HG02943 (cell line): Measurements from ENCODE around the gene MYF5.

Experiments used
- ATAC-seq: cut with Tn5 transposase; IDR thresholded peaks from one replicate; pipeline ENCODE4 v1.9.1; 2021; ENCODE audit warnings: mild to moderate bottlenecking, low read depth, moderate library complexity; ENCODE audit not compliant: unreplicated experiment

The MYF5 gene

GRCh38 chr12:80707126-80707829 lies 9.4 kb upstream of the MYF5 start, which contains the start of gene MYF6:
TSS of gene MYF6 (plus strand) at chr12:80707634. CDS start at chr12:80707720, 86 bp downstream.
- ATAC-seq: no peak

- no peak for ATAC-seq
These were observed 8.9 kb upstream of the MYF5 start for GRCh38 chr12:80707830-80708258.

GRCh38 chr12:80708259-80708974 lies 8.3 kb upstream of the MYF5 start:
- ATAC-seq: no peak

GRCh38 chr12:80708975-80709328 lies 7.8 kb upstream of the MYF5 start:
- no peak for ATAC-seq

DNA sequence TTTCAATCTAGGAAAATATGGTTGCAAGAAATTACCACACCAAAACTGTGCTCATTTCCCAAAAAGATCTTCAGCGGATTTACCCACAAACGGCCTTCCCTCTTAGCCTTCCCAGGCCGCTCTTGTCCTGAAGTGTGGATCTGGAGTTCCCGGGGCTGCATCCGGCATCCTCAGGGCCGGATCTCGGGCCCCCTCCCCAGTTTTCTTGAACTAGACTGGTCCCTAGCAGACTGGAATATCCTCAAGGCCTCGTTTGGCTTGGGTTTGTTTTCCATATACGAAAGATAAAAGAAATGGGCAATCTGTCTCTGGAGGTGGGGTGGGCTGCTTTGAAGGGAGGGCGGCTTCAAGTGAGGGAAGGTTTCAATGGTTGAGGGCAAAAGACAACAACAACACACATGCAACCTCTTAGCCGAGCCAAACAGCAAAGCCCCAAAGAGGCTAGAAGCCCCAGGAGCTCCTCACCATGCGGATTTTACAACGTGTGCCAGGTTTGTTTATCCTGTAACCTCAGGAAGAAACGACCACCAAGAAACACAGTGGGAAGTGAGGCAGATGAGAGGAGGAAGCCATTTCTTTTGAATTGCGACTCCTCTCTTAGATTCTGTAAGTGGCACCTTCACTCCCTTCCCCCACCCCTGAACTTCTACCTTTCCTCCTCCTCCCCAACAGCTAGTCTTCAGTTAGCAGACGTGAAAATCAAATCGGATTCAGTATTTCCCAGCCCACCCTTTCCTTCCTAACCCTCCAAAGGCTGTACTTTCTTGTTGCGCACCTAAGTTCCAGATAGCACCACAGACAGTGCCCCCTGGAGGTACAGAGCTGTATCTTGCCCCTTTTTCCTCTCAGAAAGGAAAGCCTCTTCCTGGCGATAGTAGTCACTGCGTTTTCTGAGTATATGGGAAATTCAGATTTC lies 6.6 kb upstream of the MYF5 start:
- no peak for ATAC-seq

DNA sequence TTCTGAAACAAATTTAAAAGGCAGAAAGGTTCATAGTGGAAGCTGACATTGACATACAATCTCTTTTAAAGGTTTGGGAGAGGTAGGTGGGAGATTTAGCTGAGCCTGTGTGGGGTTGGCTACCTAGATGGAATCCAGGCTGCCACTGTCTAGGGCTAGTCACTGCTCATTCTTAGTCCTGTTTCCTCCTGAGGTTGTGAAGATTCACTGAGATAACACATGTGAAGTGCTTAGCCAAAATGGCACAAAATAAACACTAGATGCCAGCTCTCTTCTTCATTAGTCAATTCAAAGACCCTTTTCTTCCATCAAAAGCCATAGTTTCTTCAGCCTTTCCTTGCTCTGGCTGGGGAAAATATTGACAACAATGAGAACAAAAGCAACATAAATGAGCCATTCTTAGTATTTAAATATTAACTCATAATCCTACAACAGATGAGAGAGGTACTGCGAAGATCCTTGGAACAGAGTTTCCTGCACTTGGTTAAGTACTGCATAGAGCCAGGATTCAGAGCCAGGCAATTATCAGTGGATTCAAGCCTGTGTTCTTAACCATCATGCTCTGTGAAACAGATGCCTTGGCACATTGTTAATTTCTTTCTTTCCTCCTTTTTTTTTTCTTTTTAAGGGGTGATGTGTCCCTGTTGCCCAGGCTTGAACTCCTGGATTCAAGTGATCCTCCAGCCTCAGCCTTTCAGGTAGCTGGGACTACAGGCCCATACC lies 5.8 kb upstream of the MYF5 start:
- no peak for ATAC-seq

- ATAC-seq: no peak
These were observed 4.8 kb upstream of the MYF5 start for GRCh38 chr12:80711866-80712265.

DNA sequence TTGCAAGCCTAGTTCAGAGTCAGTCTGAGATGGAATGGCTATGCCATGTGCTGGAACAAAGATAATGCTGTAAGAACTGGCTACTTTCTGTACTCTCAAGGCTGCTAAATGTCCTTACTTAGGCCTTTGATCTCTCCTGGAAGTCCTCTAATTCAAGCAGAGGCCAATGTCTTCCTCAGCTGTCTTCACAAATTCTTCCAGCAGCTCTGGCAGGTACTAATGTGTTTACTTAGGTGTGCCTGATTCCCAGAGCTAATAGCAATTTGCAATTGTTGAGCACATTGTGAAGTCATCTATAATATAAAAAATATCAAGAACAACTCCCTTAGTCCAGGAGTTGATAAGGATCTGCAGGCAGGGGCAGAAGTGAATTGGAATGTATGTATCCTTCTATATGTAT lies 3.8 kb upstream of the MYF5 start:
- ATAC-seq: no peak

DNA sequence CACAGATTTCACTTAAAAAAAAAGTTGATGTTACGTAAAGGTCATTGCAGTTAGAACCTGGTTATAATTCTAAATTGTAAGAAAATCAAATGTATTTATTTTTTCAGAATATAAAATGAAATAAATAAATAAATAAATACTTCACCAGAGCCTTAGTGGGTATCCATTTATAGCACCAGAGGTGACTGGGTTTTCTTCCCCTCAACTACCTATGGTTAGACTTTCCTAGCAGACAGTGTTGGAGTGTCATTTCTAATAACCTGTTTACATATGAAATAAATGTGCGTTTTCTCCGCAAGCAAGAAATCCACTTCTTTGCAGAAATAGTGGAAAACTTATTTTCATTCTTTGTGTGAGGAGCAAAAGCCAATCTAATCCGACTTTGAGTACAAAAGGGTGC lies 3.3 kb upstream of the MYF5 start:
- no peak for ATAC-seq

GRCh38 chr12:80714055-80714454 lies 2.7 kb upstream of the MYF5 start:
- no peak for ATAC-seq

DNA sequence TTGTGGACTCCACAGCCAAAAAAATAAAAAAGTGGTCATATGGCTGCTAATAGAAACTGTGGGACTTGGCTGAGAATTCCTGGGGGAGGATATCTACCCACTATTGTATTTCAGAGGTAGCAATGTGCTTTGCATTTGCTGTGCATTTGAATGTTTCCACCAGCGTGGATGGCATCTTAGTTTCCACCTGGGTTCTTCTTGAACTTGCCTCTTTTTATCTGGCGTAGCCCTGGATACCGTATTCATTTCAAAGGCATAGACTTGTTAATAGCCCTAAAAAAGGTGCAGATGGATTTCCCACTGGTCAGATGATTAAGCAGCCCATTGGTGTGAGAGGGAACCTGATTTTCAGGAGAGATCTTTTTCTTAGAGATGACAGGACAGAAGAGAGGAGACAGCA lies 1.9 kb upstream of the MYF5 start:
- no peak for ATAC-seq

DNA sequence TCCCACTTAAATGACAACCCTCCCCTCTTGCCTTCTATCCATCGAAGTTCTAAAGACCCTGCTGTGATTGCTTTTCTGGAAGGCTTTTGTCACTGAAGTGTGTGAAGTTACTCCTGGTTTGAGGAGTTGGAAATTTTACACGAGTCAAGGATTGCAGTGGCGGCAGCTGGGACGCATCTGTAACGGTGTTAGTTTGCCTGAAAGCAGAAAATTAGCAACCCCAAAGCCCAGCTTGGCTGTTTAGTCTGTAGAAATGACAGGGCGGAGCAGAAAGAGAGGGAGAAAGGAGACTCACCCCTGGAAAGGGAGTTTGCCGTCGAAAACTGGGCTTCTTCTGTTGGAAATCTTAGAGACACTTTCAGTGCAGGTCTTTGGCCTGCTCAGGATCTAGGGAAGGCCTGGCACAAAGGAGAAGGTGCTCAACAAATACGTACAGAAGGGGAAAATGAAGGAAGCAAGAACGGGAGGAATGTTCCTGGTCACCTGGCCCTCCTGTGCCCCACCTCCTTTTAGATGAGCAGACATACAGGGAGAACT lies 931 bp upstream of the MYF5 start:
- ATAC-seq: no peak

GRCh38 chr12:80717856-80718255 lies 1.1 kb downstream of the MYF5 start:
- no peak for ATAC-seq

GRCh38 chr12:80720516-80720915 lies 3.8 kb downstream of the MYF5 start:
- no peak for ATAC-seq

GRCh38 chr12:80721326-80721725 lies 4.6 kb downstream of the MYF5 start:
- ATAC-seq: no peak

DNA sequence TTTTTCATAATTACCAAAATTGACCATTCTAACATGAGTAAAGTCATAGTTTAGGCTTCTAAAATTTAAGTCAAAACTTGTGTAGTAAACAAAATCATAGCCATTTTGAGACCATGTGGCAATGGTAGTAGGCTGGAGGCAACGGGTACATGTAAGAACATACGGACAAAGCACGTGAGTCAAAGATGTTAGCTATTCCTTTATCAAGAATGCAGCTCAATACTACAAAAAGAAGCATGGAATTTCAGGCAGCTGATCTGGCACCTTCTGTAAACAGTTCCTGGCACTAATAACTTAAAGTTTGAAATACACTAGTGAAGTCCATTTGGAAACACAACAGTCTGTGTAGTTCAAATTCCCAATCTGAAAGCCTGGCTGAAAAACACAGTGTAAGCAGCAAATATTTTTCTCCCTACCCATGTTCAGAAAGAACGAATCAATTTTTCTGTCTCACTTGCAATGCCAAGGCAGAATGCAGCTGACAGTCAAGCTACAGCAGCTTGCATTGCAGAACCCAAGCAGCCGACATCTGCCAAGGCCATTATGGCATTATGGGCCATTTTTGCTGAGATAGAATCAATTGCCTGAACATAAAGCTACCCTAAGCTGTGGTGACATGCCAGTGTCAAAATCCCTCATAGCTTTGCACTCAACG lies 29.3 kb downstream of the MYF5 start:
- ATAC-seq: no peak

DNA sequence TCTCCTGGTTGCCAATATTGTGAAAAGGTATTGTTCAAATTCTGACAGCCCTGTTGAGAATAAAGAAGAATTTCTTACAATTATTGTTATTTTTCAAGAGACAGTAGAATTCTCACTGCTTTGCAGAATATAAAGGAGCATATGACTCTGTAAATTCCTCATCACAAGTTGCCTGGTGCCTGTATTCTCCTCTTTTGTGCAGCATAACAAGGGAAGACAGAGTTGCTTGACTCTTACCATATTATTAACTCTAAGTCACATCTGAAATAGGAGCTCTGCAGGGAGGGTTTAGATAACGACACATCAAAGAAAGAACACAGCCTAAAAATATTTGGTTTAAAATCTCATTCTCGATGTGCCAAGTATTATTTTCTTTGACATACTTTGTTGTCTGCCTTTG lies 31.1 kb downstream of the MYF5 start:
- no peak for ATAC-seq

DNA sequence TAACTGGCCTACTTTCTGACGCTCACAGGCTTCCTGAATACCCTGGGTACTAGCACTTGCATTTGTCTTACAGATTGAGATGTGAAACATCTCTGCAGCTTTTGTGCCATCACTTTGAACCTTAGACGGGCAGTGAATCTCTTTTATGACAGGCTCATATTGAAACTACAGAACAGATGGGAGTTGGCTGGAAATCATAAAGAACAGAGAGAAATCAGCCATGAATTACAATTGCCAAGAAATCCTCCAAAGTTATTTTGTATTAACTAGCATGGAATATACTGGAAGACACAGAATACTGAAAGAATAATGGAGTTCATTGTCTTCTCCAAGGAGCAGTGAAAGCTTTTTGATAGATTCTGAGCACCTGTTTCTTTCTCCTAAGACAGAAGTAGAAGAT lies 32.7 kb downstream of the MYF5 start:
- no peak for ATAC-seq

DNA sequence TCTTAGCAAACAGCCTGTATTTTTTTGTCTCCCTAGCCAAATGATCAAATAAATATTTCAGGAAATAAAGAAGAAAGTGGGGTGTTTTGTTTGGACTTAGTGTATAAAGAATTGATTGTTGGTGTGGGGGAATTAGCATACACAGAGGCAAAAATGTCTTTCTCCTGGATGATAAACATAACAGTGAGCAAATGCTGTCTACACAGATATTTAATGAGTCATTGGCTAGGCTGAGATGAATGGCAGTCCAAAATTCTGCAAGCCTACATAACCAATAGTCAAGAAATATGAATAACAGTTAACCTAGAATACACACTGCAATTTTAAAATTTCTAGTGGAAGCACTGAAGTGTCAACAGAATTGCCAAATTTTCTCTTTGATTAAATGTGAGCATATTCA lies 35.8 kb downstream of the MYF5 start:
- ATAC-seq: no peak

- no peak for ATAC-seq
These were observed 37.6 kb downstream of the MYF5 start for GRCh38 chr12:80754274-80754673.
